HL-60/S4 treated with retinoic acid at 250 ng/mL for 4 days and 3 days (cell line): Measurements from ENCODE around the gene XAB2.
"Not testable (repeated sequence)": the region's sequence is repeated elsewhere in the genome, so short reads cannot be mapped to it uniquely, and the experiment has no call there.

ENCODE experiments used
- in situ Hi-C: fragments of 300-500 bp; cut with MboI; formaldehyde crosslinking; loops from 2 replicates; pipeline ENCODE4 v1.7.0; 2022; ENCODE audit warnings: low sequenced_read_pairs

Gene XAB2

GRCh38 chr19:7650148-7650547, 20.8 kb upstream of the XAB2 start:
- in situ Hi-C loops, result no loop called here

- in situ Hi-C loops, result no loop called here
Observed at GRCh38 chr19:7648265-7649014, 19.1 kb upstream of the XAB2 start.

GRCh38 chr19:7647156-7647555, 17.8 kb upstream of the XAB2 start:
- in situ Hi-C loops, result no loop called here

GRCh38 chr19:7646426-7646700, 17.0 kb upstream of the XAB2 start:
- in situ Hi-C loops, result no loop called here

- in situ Hi-C loops, result no loop called here
Observed at GRCh38 chr19:7645656-7646425, 16.5 kb upstream of the XAB2 start.

GRCh38 chr19:7645163-7645562, 15.8 kb upstream of the XAB2 start:
- in situ Hi-C loops, result no loop called here

GRCh38 chr19:7644550-7644877, 15.2 kb upstream of the XAB2 start:
- in situ Hi-C loops, result no loop called here

GRCh38 chr19:7643629-7644549, 14.5 kb upstream of the XAB2 start:
- in situ Hi-C loops, result not testable (repeated sequence)

- in situ Hi-C loops, result no loop called here
Observed at GRCh38 chr19:7643031-7643415, 13.7 kb upstream of the XAB2 start.

- in situ Hi-C loops, result no loop called here
Observed at GRCh38 chr19:7642295-7643030, 13.1 kb upstream of the XAB2 start.

GRCh38 chr19:7641290-7642276, 12.2 kb upstream of the XAB2 start:
- in situ Hi-C loops, result no loop called here

- in situ Hi-C loops, result no loop called here
Observed at GRCh38 chr19:7640803-7641202, 11.5 kb upstream of the XAB2 start.

- in situ Hi-C loops, result no loop called here
Observed at GRCh38 chr19:7639863-7640348, 10.6 kb upstream of the XAB2 start.

- in situ Hi-C loops, result no loop called here
Observed at GRCh38 chr19:7638802-7639465, 9.6 kb upstream of the XAB2 start.

GRCh38 chr19:7637374-7638256, 8.3 kb upstream of the XAB2 start:
- in situ Hi-C loops, result no loop called here

GRCh38 chr19:7636691-7637373, 7.5 kb upstream of the XAB2 start, which contains the start of gene STXBP2:
STXBP2 (plus strand) TSS chr19:7637110; CDS start chr19:7637150, 40 bp downstream.
- in situ Hi-C loops, result no loop called here

- in situ Hi-C loops, result no loop called here
Observed at GRCh38 chr19:7636317-7636690, 7.0 kb upstream of the XAB2 start.

GRCh38 chr19:7635670-7636069, 6.3 kb upstream of the XAB2 start:
- in situ Hi-C loops, result no loop called here
